MCF 10A (cell line): ENCODE results near the gene ARHGAP4. TPM values are rescaled to one million over a fixed set of nuclear protein-coding genes. Genes with fewer than 3 reads are reported as not detected.

Source experiments
- BruUV-seq: library from RNA; stranded (reverse); fragments of 400-500 nt; replicated peaks from 2 replicates; lab custom pipeline; 2021; lab: Mats Ljungman, UMichigan
- CTCF ChIA-PET: fragments of 300-600 bp; sonication (Branson Sonifier 250); formaldehyde crosslinking; extraction: SDS; loops from one replicate; lab custom pipeline; 2021; ENCODE audit warnings: antibody characterized with exemption, inconsistent platforms; lab: Yijun Ruan, JAX
- POLR2A ChIA-PET: fragments of 300-600, 350-650 bp; sonication (Branson Sonifier 250); formaldehyde crosslinking; extraction: SDS; loops from one replicate; lab custom pipeline; 2020; ENCODE audit warnings: antibody characterized with exemption, inconsistent platforms; lab: Yijun Ruan, JAX
- DNase-seq: peaks from one replicate; pipeline ENCODE4 v3.0.0-alpha.2; 2018; ENCODE audit not compliant: unreplicated experiment
- H3K27ac Mint-ChIP-seq: one replicate; pipeline ENCODE4 v1.8.0; 2022; ENCODE audit warnings: mild to moderate bottlenecking, low read depth, mixed read lengths; ENCODE audit not compliant: unreplicated experiment
- H3K27me3 Mint-ChIP-seq: one replicate; pipeline ENCODE4 v1.8.0; 2022; ENCODE audit warnings: mixed read lengths; ENCODE audit not compliant: insufficient read depth, unreplicated experiment
- H3K36me3 Mint-ChIP-seq: one replicate; pipeline ENCODE4 v1.8.0; 2022; ENCODE audit warnings: mild to moderate bottlenecking, moderate library complexity, mixed read lengths; ENCODE audit not compliant: insufficient read depth, unreplicated experiment
- H3K4me1 Mint-ChIP-seq: one replicate; pipeline ENCODE4 v1.8.0; 2022; ENCODE audit warnings: mixed read lengths; ENCODE audit not compliant: insufficient read depth, unreplicated experiment
- H3K4me3 Mint-ChIP-seq: one replicate; pipeline ENCODE4 v1.8.0; 2022; ENCODE audit warnings: mild to moderate bottlenecking, moderate library complexity, mixed read lengths; ENCODE audit not compliant: unreplicated experiment
- H3K9me3 Mint-ChIP-seq: one replicate; pipeline ENCODE4 v1.8.0; 2022; ENCODE audit warnings: mixed read lengths; ENCODE audit not compliant: unreplicated experiment
- intact Hi-C: fragments of 100-400 bp; cut with micrococcal nuclease; formaldehyde crosslinking; loops from 2 replicates; pipeline ENCODE4 v1.14.1; 2022
- total RNA-seq: library from RNA; stranded (reverse); gene quantifications from 2 replicates; pipeline ENCODE4 v1.2.3, GENCODE V29; 2022
- TF ChIP-seq, protein P1 (sequence below): fragments of 200-600 bp; IDR thresholded peaks from one replicate; pipeline ENCODE4 v1.8.0; 2022; ENCODE audit warnings: antibody characterized with exemption, mild to moderate bottlenecking; ENCODE audit not compliant: unreplicated experiment

Gene ARHGAP4
- total RNA-seq, 1 experiment from 2014 or later, result 2.3 TPM

GRCh38 chrX:153874366-153875125 is 51.5 kb downstream of the ARHGAP4 start:
- H3K9me3 Mint-ChIP-seq, result no peaks in the 10 kb centered on the region
- H3K27ac Mint-ChIP-seq, result no peak overlapping the region
- intact Hi-C loops, result no loop called here
- BruUV-seq, result no TSS peak
- ChIA-PET CTCF (no interaction called here), POLR2A (no interaction called here)
- no peak overlapping the region for H3K4me3 Mint-ChIP-seq
- peaks cover 44% of the 10 kb centered on the region for H3K27me3 Mint-ChIP-seq
- DNase-seq, result no peak
- TF ChIP-seq, protein P1, sequence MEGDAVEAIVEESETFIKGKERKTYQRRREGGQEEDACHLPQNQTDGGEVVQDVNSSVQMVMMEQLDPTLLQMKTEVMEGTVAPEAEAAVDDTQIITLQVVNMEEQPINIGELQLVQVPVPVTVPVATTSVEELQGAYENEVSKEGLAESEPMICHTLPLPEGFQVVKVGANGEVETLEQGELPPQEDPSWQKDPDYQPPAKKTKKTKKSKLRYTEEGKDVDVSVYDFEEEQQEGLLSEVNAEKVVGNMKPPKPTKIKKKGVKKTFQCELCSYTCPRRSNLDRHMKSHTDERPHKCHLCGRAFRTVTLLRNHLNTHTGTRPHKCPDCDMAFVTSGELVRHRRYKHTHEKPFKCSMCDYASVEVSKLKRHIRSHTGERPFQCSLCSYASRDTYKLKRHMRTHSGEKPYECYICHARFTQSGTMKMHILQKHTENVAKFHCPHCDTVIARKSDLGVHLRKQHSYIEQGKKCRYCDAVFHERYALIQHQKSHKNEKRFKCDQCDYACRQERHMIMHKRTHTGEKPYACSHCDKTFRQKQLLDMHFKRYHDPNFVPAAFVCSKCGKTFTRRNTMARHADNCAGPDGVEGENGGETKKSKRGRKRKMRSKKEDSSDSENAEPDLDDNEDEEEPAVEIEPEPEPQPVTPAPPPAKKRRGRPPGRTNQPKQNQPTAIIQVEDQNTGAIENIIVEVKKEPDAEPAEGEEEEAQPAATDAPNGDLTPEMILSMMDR, result no peak
- H3K4me1 Mint-ChIP-seq, result no peaks in the 10 kb centered on the region
- no peaks in the 10 kb centered on the region for H3K36me3 Mint-ChIP-seq

- no peaks in the 10 kb centered on the region for H3K36me3 Mint-ChIP-seq
- CTCF ChIA-PET, result no interaction called here
- no peak overlapping the region for H3K4me3 Mint-ChIP-seq
- no TSS peak for BruUV-seq
- no peaks in the 10 kb centered on the region for H3K4me1 Mint-ChIP-seq
- POLR2A ChIA-PET, result no interaction called here
- intact Hi-C loops, result no loop called here
- H3K27ac Mint-ChIP-seq, result no peak overlapping the region
- TF ChIP-seq, protein P1, result no peak
- peaks cover 39% of the 10 kb centered on the region for H3K27me3 Mint-ChIP-seq
- no peaks in the 10 kb centered on the region for H3K9me3 Mint-ChIP-seq
- DNase-seq, result no peak
Observed at GRCh38 chrX:153874085-153874365, 52.0 kb downstream of the ARHGAP4 start.

DNA sequence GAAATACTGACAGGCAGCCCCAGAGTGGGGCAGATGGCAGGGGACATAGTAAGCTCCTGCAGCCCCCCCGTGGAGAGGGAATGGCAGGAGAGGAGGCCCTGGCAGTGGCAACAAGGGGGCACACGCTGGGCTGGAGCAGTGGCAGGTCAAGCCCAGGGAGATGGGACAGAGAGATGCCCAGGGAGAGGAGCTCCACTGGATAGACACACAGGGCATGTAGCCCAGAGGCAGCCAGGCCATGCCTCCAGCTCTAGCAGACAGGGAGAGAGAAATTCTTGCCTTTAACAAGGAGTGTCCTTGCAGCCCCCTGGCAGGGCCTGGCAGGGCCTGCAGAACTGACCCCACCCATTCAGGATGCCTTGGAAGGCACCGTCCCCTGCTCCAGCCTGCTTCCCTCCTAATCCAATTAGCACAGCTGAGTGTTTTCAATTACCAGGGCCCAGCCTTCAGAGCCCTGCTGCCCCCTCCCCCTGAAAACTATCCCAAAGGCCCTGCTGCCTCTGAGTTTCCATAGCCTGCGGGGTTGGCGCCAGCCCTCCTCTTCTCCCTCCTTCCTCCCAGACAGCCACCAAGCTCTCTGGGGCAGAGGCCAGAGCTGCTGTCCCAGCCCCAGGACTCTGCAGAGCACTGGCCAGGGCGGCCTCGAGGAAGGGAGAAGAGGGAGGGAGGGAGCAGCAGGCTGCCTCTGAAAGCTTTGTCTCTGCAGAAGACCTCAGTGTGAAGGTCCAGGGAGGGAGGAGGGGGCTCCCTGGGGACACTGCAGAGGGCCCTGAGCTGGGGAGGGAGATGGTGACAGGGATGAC is 52.6 kb downstream of the ARHGAP4 start:
- BruUV-seq, result no TSS peak
- H3K4me3 Mint-ChIP-seq, result no peak overlapping the region
- CTCF ChIA-PET, result interaction anchor here (0.6 kb wide), 1 partner anchor 29 kb away, joined by 3 read pairs; no protein-coding TSS in a partner anchor
- intact Hi-C loops, result no loop called here
- H3K4me1 Mint-ChIP-seq, result no peaks in the 10 kb centered on the region
- H3K27ac Mint-ChIP-seq, result no peak overlapping the region
- POLR2A ChIA-PET, result no interaction called here
- no peaks in the 10 kb centered on the region for H3K9me3 Mint-ChIP-seq
- DNase-seq, result no peak
- H3K36me3 Mint-ChIP-seq, result no peaks in the 10 kb centered on the region
- TF ChIP-seq, protein P1, result no peak
- peaks cover 34% of the 10 kb centered on the region for H3K27me3 Mint-ChIP-seq
